CD8-positive, alpha-beta memory T cell (primary cell): ENCODE measurements around the gene RGS3. TPM values are rescaled to one million over a fixed set of nuclear protein-coding genes. Genes with fewer than 3 reads are reported as not detected.

Experiments
- CTCF ChIA-PET: fragments of 350-600 bp; sonication (Branson Sonifier 250); formaldehyde crosslinking; loops from one replicate; lab custom pipeline; 2021; ENCODE audit warnings: antibody characterized with exemption; lab: Charles Lee
- POLR2A ChIA-PET: fragments of 350-600 bp; sonication (Branson Sonifier 250); formaldehyde crosslinking; loops from one replicate; lab custom pipeline; 2021; ENCODE audit warnings: antibody characterized with exemption; lab: Charles Lee
- DNase-seq, 5 donors: peaks; one replicate each; pipeline versions ENCODE4 v3.0.0 to v3.0.0-alpha.2; 2020 to 2022; ENCODE audit warnings: mixed read lengths in 1 of 5
- H3K27ac ChIP-seq: one replicate; pipeline ENCODE4 v1.7.0; 2013; ENCODE audit warnings: low read depth, mild to moderate bottlenecking, low read length, moderate library complexity
- H3K27me3 ChIP-seq: 2 replicates; pipeline ENCODE4 v1.7.0; 2013; ENCODE audit warnings: low read length, mild to moderate bottlenecking; ENCODE audit not compliant: insufficient read depth, poor library complexity, severe bottlenecking
- H3K36me3 ChIP-seq: 2 replicates; pipeline ENCODE4 v1.7.0; 2013; ENCODE audit warnings: mild to moderate bottlenecking, low read length, moderate library complexity; ENCODE audit not compliant: insufficient read depth
- H3K4me1 ChIP-seq: 2 replicates; pipeline ENCODE4 v1.7.0; 2013; ENCODE audit warnings: mild to moderate bottlenecking, low read length, moderate library complexity; ENCODE audit not compliant: insufficient read depth
- H3K4me3 ChIP-seq: 2 replicates; pipeline ENCODE4 v1.7.0; 2013; ENCODE audit warnings: mild to moderate bottlenecking, low read length
- H3K9me3 ChIP-seq: 2 replicates; pipeline ENCODE4 v1.7.0; 2013; ENCODE audit warnings: mild to moderate bottlenecking, low read length
- H3K27ac Mint-ChIP-seq, 8 donors: one replicate each; pipeline ENCODE4 v1.8.0; 2020 to 2021; ENCODE audit warnings: mixed read lengths in 8 of 8, mild to moderate bottlenecking in 6 of 8, inconsistent platforms in 3 of 8, moderate library complexity in 3 of 8
- H3K27me3 Mint-ChIP-seq, 2 donors: one replicate each; pipeline ENCODE4 v1.8.0; 2020 to 2021; ENCODE audit warnings: mixed read lengths in 2 of 2, mild to moderate bottlenecking in 1 of 2, moderate library complexity in 1 of 2
- H3K36me3 Mint-ChIP-seq, 3 donors: one replicate each; pipeline ENCODE4 v1.8.0; 2020 to 2021; ENCODE audit warnings: mixed read lengths in 3 of 3, inconsistent platforms in 1 of 3, mild to moderate bottlenecking in 1 of 3
- H3K4me1 Mint-ChIP-seq, 3 donors: one replicate each; pipeline ENCODE4 v1.8.0; 2020 to 2021; ENCODE audit warnings: mixed read lengths in 3 of 3, inconsistent platforms in 1 of 3, mild to moderate bottlenecking in 1 of 3
- H3K4me3 Mint-ChIP-seq, 7 donors: one replicate each; pipeline ENCODE4 v1.8.0; 2020 to 2021; ENCODE audit warnings: mixed read lengths in 7 of 7, mild to moderate bottlenecking in 6 of 7, moderate library complexity in 4 of 7, inconsistent platforms in 2 of 7
- H3K9me3 Mint-ChIP-seq, 5 donors: one replicate each; pipeline ENCODE4 v1.8.0; 2020 to 2022; ENCODE audit warnings: mixed read lengths in 5 of 5, mild to moderate bottlenecking in 3 of 5, moderate library complexity in 2 of 5, inconsistent platforms in 1 of 5
- polyA plus RNA-seq: library from polyadenylated mRNA; unstranded; fragments of 300-500 nt; fragmentation: Illumina TruSeq; gene quantifications from one replicate; pipeline ENCODE4 v1.2.3, GENCODE V29; 2021
- total RNA-seq, 2 experiments: library from RNA; stranded (reverse); gene quantifications; one replicate each; pipeline ENCODE4 v1.2.3, GENCODE V29; 2021

Gene RGS3
- total and polyA plus RNA-seq, 3 experiments from 2014 or later = 59.8 to 91.2 (median 89.2) TPM

DNA sequence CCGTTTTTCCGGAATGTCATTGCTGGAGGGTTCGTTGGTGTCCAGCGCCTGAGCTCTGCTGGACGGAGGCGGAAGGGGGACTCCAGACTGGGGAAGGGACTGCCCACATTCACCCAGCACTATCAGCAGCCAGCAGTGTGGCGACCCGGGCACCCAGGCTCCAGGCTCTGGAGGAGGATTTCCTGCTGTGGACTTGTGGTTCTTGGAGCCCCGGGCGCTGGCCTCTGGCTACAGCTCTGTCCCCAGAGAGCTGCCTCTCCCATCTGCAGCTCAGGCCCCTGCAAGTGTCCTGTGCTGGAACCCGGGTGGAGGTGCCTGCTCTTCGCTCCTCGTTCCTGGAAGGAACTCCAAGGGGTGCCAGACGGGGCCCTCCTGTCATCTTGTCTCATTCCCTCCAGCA is 152.6 kb downstream of the RGS3 start:
- peaks cover 0 to 5% (median 5%) of the 10 kb centered on the region in 3 donors for H3K4me1 Mint-ChIP-seq
- ChIA-PET POLR2A (no interaction called here), CTCF (no interaction called here)
- H3K27ac Mint-ChIP-seq = peak overlapping the region in 1 of 8 donors; percentile 74
- Histone ChIP-seq H3K9me3 (no peaks in the 10 kb centered on the region), H3K36me3 (no peaks in the 10 kb centered on the region), H3K4me3 (no peak overlapping the region), H3K27ac (no peak overlapping the region), H3K4me1 (no peaks in the 10 kb centered on the region), H3K27me3 (no peaks in the 10 kb centered on the region)
- DNase-seq = no peak
- H3K9me3 Mint-ChIP-seq = no peaks in the 10 kb centered on the region
- peaks cover 11 to 12% of the 10 kb centered on the region in 2 donors for H3K27me3 Mint-ChIP-seq
- H3K4me3 Mint-ChIP-seq = no peak overlapping the region
- H3K36me3 Mint-ChIP-seq = no peaks in the 10 kb centered on the region

DNA sequence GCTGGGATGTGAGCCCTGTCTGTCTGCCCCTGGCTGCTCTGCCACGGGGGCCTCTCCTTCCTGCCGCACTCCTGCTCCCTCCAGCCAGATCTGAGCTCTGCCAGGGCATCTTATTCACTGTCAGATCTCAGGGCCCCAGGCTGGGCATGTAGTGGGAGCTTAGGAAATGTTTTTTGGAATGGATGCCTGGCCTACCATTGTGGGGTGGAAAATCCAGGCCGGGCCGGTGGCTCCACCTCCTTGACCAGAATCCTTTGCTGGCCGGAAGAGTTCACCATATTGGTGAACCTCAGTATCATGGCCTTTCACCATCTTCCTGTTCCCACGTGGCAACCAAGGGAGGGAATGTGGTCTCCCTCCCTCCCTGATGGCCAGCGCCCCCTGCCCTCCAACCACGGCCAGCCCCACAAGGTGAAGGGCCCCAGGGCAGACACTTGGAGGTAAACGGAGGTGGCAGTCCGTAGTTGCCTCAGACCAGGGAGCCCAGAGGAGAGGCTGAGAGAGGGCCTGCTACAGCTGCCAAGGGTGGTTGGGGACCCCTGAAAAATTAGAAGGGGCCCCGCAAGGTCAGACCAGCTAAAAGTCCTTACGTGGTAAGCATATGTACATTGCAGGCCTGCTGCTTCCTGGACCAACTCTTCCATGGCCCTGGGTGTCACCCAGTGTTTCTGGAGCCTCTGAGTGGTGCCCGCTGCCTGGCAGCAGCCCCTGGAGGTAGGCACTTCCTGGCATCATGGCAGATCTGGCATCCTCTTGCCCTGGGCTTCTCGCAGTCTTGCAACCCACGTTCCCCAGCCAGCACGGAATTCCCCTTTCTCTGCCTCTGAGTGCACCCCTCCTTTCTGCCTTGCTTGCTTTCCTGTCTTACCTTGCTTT is 153.3 kb downstream of the RGS3 start:
- H3K27me3 ChIP-seq = no peaks in the 10 kb centered on the region
- DNase-seq = no peak
- H3K9me3 ChIP-seq = no peaks in the 10 kb centered on the region
- H3K4me1 ChIP-seq = no peaks in the 10 kb centered on the region
- no peaks in the 10 kb centered on the region for H3K9me3 Mint-ChIP-seq
- H3K27me3 Mint-ChIP-seq = peaks cover 13 to 18% of the 10 kb centered on the region in 2 donors
- ChIA-PET POLR2A (no interaction called here), CTCF (no interaction called here)
- H3K27ac ChIP-seq = no peak overlapping the region
- no peak overlapping the region for H3K4me3 ChIP-seq
- H3K27ac Mint-ChIP-seq = no peak overlapping the region
- H3K36me3 ChIP-seq = no peaks in the 10 kb centered on the region
- no peak overlapping the region for H3K4me3 Mint-ChIP-seq
- H3K4me1 Mint-ChIP-seq = peaks cover 0 to 5% (median 5%) of the 10 kb centered on the region in 3 donors
- H3K36me3 Mint-ChIP-seq = no peaks in the 10 kb centered on the region

DNA sequence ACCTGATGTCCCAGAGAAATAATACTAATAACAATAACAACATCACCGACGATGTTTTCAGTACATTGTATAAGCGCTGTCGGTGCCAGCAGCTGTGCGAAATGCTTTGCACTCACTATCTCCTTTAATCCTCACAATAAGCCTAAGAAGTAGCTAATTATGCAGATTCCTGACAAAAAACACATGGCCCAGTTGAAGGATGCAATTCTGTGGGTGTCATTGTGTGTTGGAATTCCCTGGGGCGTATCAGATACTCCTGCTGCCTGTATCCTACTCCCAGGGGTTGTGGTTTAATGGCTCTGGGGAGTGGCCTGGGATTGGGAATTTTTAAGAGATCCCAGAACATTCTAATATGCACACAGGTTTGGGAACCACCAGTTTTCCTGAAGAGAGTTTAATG is 154.0 kb downstream of the RGS3 start:
- Histone ChIP-seq H3K27ac (no peak overlapping the region), H3K9me3 (no peaks in the 10 kb centered on the region), H3K4me3 (no peak overlapping the region), H3K27me3 (no peaks in the 10 kb centered on the region), H3K4me1 (no peaks in the 10 kb centered on the region), H3K36me3 (no peaks in the 10 kb centered on the region)
- Mint-ChIP-seq H3K4me1 (peaks cover 0 to 5% (median 5%) of the 10 kb centered on the region in 3 donors), H3K9me3 (no peaks in the 10 kb centered on the region), H3K27ac (no peak overlapping the region), H3K27me3 (peaks cover 14 to 21% of the 10 kb centered on the region in 2 donors), H3K4me3 (no peak overlapping the region), H3K36me3 (no peaks in the 10 kb centered on the region)
- ChIA-PET CTCF (no interaction called here), POLR2A (no interaction called here)
- DNase-seq = no peak

DNA sequence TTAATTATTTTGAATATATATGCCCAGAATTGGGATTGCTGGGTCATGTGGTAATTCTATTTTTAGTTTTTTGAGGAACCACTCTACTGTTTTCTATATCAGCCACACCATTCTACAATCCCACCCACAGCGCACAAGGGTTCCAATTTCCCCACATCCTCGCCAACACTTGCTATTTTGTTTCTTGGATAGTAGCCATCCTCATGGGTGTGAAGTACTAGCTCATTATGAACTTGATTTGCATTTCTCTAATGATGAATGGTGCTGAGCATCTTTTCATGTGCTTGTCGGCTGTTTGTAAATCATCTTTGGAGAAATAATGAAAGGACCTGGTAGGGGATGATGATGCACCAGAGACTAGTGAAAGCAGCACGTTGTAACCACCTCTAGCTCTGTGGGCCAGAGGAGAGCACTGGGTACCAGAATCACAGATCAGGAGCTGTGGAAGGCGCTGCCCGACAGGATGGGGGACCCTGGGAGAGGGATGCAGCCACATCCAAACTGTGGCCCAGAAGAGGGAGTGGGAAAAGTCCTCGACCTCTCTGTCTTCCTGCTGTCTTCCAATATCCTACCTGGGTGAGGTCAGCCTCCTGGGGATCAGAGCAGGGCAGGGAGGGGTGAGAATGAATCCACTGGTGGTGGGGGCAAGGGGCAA is 155.4 kb downstream of the RGS3 start:
- peaks cover 0 to 5% (median 5%) of the 10 kb centered on the region in 3 donors for H3K4me1 Mint-ChIP-seq
- no peak overlapping the region for H3K4me3 Mint-ChIP-seq

DNA sequence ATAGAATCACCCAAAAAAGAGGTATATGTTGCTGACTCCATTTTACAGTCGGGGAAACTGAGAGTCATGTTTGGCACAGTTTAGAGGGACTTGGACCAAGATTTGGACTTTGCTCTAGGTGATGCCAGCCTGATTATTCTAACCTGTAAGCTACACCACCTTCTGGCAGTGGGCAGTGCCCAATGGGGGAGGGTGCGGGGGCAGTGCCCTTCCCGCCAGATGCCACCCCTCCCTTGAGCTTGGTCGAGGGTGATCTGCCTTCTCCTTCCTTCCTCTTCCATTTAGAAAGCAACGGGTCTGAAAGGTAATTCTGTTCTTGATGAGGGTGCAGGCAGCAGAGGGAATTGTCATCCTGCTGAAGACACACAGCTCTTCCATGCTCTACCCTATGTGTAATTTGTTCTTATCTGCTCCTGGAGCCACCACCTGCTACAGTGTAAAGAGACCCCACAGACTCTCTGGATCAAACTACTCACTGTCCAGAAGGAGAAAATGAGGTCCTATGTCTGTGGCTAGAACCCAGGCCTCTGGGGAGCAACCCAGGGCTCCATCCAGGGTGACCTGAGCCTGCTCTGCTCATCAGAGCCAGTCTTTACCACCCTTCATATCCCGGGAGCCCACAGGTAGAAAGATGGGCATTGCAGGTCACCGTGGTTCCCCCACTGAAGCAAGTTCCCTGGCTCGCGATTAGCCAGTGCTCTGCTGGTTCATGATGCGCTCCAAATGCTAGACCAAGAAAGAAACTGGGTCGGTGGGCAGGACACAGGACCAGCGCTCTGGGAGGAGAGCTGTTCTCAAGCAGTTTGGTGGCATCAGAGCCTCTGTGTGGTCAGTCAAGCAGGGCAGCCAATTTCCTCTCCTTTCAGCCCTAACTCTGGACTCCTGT is 156.2 kb downstream of the RGS3 start:
- H3K9me3 ChIP-seq = no peaks in the 10 kb centered on the region
- peaks cover 14 to 21% of the 10 kb centered on the region in 2 donors for H3K27me3 Mint-ChIP-seq
- H3K4me3 ChIP-seq = no peak overlapping the region
- H3K27me3 ChIP-seq = no peaks in the 10 kb centered on the region
- CTCF ChIA-PET = interaction anchor here (1.2 kb wide), 1 partner anchor 13 kb away, joined by 4 read pairs; no protein-coding TSS in a partner anchor
- no peaks in the 10 kb centered on the region for H3K9me3 Mint-ChIP-seq
- no peaks in the 10 kb centered on the region for H3K36me3 ChIP-seq
- POLR2A ChIA-PET = no interaction called here
- DNase-seq = no peak
- peaks cover 0 to 5% (median 5%) of the 10 kb centered on the region in 3 donors for H3K4me1 Mint-ChIP-seq
- no peak overlapping the region for H3K4me3 Mint-ChIP-seq
- no peaks in the 10 kb centered on the region for H3K4me1 ChIP-seq
- H3K27ac ChIP-seq = no peak overlapping the region
- peak overlapping the region in 1 of 8 donors; percentile 77 for H3K27ac Mint-ChIP-seq
- H3K36me3 Mint-ChIP-seq = no peaks in the 10 kb centered on the region

More for the DNA sequence above, 155.4 kb downstream of the RGS3 start:
- Mint-ChIP-seq H3K36me3 (no peaks in the 10 kb centered on the region), H3K9me3 (no peaks in the 10 kb centered on the region), H3K27me3 (peaks cover 14 to 21% of the 10 kb centered on the region in 2 donors), H3K27ac (peak overlapping the region in 1 of 8 donors; percentile 77)
- Histone ChIP-seq H3K27me3 (no peaks in the 10 kb centered on the region), H3K4me3 (no peak overlapping the region), H3K9me3 (no peaks in the 10 kb centered on the region), H3K27ac (no peak overlapping the region), H3K4me1 (no peaks in the 10 kb centered on the region), H3K36me3 (no peaks in the 10 kb centered on the region)
- CTCF ChIA-PET = interaction anchor here (1.2 kb wide), 1 partner anchor 12 kb away, joined by 4 read pairs; no protein-coding TSS in a partner anchor
- POLR2A ChIA-PET = no interaction called here
- DNase-seq = no peak

DNA sequence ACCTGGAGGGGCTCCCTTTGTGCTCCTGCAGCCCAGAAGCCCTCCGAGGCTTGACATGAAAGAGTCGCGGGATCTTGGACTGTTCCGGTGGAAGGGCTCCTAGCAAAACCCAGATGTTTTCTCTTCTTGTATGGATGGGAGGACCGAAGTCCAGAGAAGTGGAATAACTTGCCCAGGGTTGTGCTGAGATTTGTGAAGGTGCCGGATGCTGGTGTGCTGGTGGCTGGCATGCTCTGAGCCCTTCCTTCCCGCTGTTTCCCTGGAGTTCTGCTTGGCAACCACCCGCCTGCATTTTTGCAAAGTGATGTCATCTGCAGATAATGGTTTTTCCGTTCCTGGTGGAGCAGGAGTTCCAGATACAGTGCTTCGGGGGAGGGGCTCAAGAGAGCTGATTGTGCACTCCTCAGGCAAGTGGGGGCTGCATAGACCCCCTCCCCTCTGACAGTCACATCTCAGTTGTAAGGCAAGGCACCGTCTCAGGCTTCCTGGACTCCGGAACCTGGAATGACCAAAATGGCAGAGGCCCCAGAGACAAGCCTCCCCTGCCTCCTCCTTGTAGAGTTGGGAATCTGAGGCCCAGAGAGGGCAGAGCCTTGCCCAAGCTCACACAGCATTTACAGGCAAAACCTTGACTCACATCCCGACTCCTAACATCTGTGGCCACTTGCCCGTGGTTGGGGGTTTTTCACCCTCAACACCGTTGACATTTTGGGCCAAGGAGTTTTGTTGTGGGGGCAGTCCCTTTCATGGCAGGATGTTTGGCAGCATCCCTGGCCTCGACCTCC is 157.0 kb downstream of the RGS3 start:
- no peak overlapping the region for H3K27ac Mint-ChIP-seq
- Histone ChIP-seq H3K27me3 (no peaks in the 10 kb centered on the region), H3K4me1 (no peaks in the 10 kb centered on the region), H3K27ac (no peak overlapping the region), H3K4me3 (no peak overlapping the region), H3K36me3 (no peaks in the 10 kb centered on the region), H3K9me3 (no peaks in the 10 kb centered on the region)
- ChIA-PET POLR2A (no interaction called here), CTCF (no interaction called here)
- DNase-seq = no peak
- peaks cover 17 to 21% of the 10 kb centered on the region in 2 donors for H3K27me3 Mint-ChIP-seq
- H3K4me1 Mint-ChIP-seq = peaks cover 0 to 5% (median 5%) of the 10 kb centered on the region in 3 donors
- no peak overlapping the region for H3K4me3 Mint-ChIP-seq
- H3K9me3 Mint-ChIP-seq = no peaks in the 10 kb centered on the region
- no peaks in the 10 kb centered on the region for H3K36me3 Mint-ChIP-seq

DNA sequence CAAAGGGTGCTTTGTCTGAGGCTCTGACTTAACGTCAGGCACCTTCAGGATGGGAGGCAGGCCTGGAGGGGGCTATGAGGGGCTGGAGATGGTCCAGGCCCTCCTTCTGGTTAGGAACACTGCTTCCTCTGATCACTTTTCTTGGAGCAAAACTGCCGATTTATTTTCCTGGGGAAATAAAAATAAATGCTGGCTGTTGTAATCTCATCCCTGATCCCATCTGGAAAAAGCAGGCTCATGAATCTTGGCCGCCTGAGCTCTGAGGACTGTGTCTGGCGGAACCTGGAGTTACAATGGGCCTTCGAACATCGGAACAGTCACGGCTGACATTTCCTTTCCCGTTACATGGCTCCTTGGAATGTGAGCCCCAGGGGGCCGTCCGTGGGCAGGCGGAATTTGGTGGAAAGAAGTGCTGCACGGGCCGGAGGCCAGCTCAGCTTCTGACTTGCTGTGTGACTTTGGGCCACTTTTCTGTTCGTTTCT is 157.8 kb downstream of the RGS3 start:
- H3K27ac ChIP-seq = no peak overlapping the region
- Mint-ChIP-seq H3K4me3 (no peak overlapping the region), H3K4me1 (peaks cover 0 to 5% (median 5%) of the 10 kb centered on the region in 3 donors), H3K36me3 (no peaks in the 10 kb centered on the region), H3K9me3 (no peaks in the 10 kb centered on the region), H3K27me3 (peaks cover 17 to 21% of the 10 kb centered on the region in 2 donors), H3K27ac (no peak overlapping the region)
- no peaks in the 10 kb centered on the region for H3K36me3 ChIP-seq
- CTCF ChIA-PET = interaction anchor here (0.8 kb wide), 1 partner anchor 187 kb away, joined by 3 read pairs; no protein-coding TSS in a partner anchor
- no peaks in the 10 kb centered on the region for H3K27me3 ChIP-seq
- DNase-seq = no peak
- no peak overlapping the region for H3K4me3 ChIP-seq
- POLR2A ChIA-PET = no interaction called here
- no peaks in the 10 kb centered on the region for H3K4me1 ChIP-seq
- H3K9me3 ChIP-seq = no peaks in the 10 kb centered on the region
